Lower lobe of right lung (tissue), 2 donors: ENCODE results near the gene RAF1. TPM values are rescaled to one million over a fixed set of nuclear protein-coding genes. Genes with fewer than 3 reads are reported as not detected.
"Not testable (repeated sequence)": the region's sequence is repeated elsewhere in the genome, so short reads cannot be mapped to it uniquely, and the experiment has no call there.

ENCODE experiments used
- ATAC-seq, 2 donors: fragments of 200-7000 bp; cut with Tn5 transposase; one replicate each; pipeline ENCODE4 v1.9.1; 2020 to 2022; ENCODE audit warnings: mild to moderate bottlenecking in 2 of 2, moderate library complexity in 2 of 2
- DNase-seq: peaks from one replicate; pipeline ENCODE4 v3.0.0-alpha.2; 2020
- H3K27ac ChIP-seq: fragments of 200-600 bp; one replicate; pipeline ENCODE4 v1.8.0; 2022
- H3K27me3 ChIP-seq: fragments of 200-600 bp; one replicate; pipeline ENCODE4 v1.8.0; 2022; ENCODE audit warnings: low read depth
- H3K36me3 ChIP-seq: fragments of 200-600 bp; one replicate; pipeline ENCODE4 v1.8.0; 2022; ENCODE audit warnings: mild to moderate bottlenecking
- H3K4me1 ChIP-seq: fragments of 200-600 bp; one replicate; pipeline ENCODE4 v1.8.0; 2022
- H3K4me3 ChIP-seq: fragments of 200-600 bp; one replicate; pipeline ENCODE4 v1.8.0; 2022; ENCODE audit warnings: mild to moderate bottlenecking
- H3K9me3 ChIP-seq: fragments of 200-600 bp; one replicate; pipeline ENCODE4 v1.8.0; 2022
- CTCF ChIP-seq: fragments of 200-600 bp; IDR thresholded peaks from one replicate; pipeline ENCODE4 v1.8.0; 2022; ENCODE audit warnings: antibody characterized with exemption, mild to moderate bottlenecking
- intact Hi-C: fragments of 100-400 bp; cut with DNase I; formaldehyde crosslinking; loops from one replicate; pipeline ENCODE4 v1.11.0; 2022
- total RNA-seq: library from RNA; stranded (reverse); fragmentation: NEBNext Ultra II Directional; extraction: Animal tissue kit (Norgen Biotek cat#: 25700); gene quantifications from one replicate; pipeline ENCODE4 v1.2.1, GENCODE V29; 2021
- donor health status: DM: no; HTN: yes; CAD: no; lungs with severe emphysema.

The RAF1 gene
- total RNA-seq, 1 donor from 2014 or later = 92.7 TPM

DNA sequence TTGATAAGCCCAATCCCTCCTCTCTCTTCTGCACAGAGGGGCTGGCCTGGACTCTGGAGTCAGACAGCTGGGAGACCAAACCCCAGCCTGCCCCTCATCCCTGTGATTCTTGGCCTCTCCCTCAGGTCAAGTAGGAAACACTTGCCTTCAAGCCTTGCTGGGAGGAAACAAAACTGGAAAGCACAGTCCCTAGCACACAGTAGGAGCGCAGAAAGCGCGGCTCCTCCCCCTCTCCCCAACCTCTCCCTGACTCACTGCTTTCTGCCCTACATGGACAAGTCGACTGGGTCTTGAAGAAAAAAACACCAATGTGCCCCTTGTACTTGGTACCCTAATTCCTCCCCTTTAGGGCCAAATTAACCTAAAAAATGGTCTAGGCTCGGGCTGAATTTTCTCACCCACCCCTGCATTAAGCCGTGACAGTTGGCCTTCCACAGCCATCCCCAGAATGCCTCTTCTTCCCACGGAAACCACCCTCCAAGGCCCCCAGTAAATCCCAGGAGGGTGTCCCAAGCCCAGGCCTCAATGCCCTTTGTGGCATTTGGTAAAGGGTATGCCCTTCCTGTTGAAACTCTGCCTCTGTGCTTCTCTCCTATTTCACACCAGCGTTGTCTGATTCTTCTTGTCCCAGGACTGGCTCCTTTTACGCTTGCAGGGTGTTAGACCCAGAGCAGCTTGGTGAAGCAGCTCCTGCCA lies 11.3 kb upstream of the RAF1 start:
- no peaks in the 10 kb centered on the region for H3K27me3 ChIP-seq
- no peak overlapping the region for H3K27ac ChIP-seq
- H3K9me3 ChIP-seq = no peaks in the 10 kb centered on the region
- intact Hi-C loops = no loop called here
- no peaks in the 10 kb centered on the region for H3K4me1 ChIP-seq
- no peak overlapping the region for H3K4me3 ChIP-seq
- ATAC-seq (no peak), DNase-seq (peak; percentile 6)
- no peaks in the 10 kb centered on the region for H3K36me3 ChIP-seq
- no peak for TF ChIP-seq CTCF

GRCh38 chr3:12673956-12674736 lies 10.2 kb upstream of the RAF1 start:
- ATAC-seq, intact Hi-C loops, H3K27me3 ChIP-seq, H3K36me3 ChIP-seq, H3K4me3 ChIP-seq, H3K9me3 ChIP-seq, H3K27ac ChIP-seq, H3K4me1 ChIP-seq: not testable (repeated sequence)
- peak; percentile 13 for DNase-seq

- Histone ChIP-seq H3K27me3 (no peaks in the 10 kb centered on the region), H3K4me1 (no peaks in the 10 kb centered on the region), H3K36me3 (no peaks in the 10 kb centered on the region), H3K9me3 (no peaks in the 10 kb centered on the region), H3K27ac (no peak overlapping the region), H3K4me3 (no peak overlapping the region)
- no peak for DNase-seq
- intact Hi-C loops = no loop called here
- no peak for TF ChIP-seq CTCF
- ATAC-seq = no peak
Measured at GRCh38 chr3:12671120-12671450, 7.2 kb upstream of the RAF1 start.

DNA sequence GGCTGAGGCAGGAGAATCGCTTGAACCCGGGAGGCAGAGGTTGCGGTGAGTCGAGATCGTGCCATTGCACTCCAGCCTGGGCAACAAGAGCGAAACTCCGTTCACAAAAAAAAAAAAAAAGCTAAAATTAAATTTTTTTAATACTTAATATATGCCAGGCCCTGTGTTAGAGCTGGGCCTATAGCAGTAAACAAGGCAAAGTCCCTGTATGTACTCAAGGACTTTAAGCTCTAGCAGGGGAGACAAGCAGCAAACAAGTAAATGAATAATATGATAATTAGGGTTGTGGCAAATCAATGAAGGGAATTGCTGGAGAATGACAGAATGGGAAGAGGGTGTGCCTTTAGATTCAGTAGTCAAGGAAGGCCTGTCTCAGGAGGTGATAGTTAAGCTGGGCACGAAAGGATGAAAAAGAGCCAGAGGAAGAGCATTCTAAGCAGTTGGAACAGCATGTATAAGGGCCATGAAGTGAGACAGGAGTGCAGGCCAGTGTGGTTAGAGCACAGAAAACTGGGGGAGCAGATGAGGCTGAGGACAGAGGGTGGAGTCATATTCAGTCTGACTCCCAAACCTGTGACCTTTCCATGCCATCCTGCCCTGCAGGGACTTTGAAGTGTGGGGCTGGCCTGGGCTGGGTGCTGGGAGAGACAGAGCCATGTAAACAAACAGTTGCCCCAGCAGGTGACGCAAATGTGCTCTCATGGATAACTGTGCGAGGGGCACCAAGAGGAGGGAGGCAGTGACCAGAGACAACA lies 6.6 kb upstream of the RAF1 start:
- ATAC-seq = no peak
- DNase-seq = peak; percentile 28
- no peak overlapping the region for H3K4me3 ChIP-seq
- H3K4me1 ChIP-seq = no peaks in the 10 kb centered on the region
- TF ChIP-seq CTCF = no peak
- H3K27ac ChIP-seq = no peak overlapping the region
- intact Hi-C loops = no loop called here
- no peaks in the 10 kb centered on the region for H3K9me3 ChIP-seq
- H3K36me3 ChIP-seq = no peaks in the 10 kb centered on the region
- no peaks in the 10 kb centered on the region for H3K27me3 ChIP-seq

DNA sequence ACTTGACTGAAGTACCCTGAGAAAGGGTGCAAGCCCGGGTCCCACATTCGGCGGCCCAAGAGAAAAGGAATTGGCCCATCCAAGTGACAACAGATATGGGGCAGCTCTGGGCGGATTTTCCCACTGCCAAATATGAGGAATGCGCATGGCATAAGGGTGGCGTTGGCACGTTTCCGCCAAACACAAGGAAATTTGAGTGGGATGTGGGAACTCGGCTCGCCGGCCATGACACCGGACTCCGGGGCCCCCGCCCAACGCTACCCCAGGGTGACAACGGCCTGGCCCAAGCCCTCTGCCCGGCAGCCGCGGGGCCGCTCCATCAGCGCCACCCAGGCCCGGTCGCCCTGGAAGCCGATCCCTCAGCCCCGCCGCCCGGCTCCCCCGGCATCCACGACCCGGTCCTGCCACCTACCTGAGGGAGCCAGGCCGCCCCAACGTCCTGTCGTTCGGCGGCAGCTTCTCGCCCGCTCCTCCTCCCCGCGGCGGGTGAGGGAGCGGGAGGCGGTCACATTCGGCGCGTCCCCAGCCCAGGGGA lies 449 bp downstream of the RAF1 start:
- H3K4me3 ChIP-seq = peak overlapping the region; percentile 98
- no peak for TF ChIP-seq CTCF
- no peaks in the 10 kb centered on the region for H3K9me3 ChIP-seq
- peak; percentile 71 for DNase-seq
- H3K27ac ChIP-seq = peak overlapping the region; percentile 99
- H3K4me1 ChIP-seq = peaks cover 49% of the 10 kb centered on the region
- intact Hi-C loops = no loop called here
- ATAC-seq = peak; percentile 81 to 82
- H3K36me3 ChIP-seq = no peaks in the 10 kb centered on the region
- no peaks in the 10 kb centered on the region for H3K27me3 ChIP-seq
